ENCODE measurements around the gene KRT17.
"Not testable (repeated sequence)": the region's sequence is repeated elsewhere in the genome, so short reads cannot be mapped to it uniquely, and the experiment has no call there.

Gene KRT17

DNA sequence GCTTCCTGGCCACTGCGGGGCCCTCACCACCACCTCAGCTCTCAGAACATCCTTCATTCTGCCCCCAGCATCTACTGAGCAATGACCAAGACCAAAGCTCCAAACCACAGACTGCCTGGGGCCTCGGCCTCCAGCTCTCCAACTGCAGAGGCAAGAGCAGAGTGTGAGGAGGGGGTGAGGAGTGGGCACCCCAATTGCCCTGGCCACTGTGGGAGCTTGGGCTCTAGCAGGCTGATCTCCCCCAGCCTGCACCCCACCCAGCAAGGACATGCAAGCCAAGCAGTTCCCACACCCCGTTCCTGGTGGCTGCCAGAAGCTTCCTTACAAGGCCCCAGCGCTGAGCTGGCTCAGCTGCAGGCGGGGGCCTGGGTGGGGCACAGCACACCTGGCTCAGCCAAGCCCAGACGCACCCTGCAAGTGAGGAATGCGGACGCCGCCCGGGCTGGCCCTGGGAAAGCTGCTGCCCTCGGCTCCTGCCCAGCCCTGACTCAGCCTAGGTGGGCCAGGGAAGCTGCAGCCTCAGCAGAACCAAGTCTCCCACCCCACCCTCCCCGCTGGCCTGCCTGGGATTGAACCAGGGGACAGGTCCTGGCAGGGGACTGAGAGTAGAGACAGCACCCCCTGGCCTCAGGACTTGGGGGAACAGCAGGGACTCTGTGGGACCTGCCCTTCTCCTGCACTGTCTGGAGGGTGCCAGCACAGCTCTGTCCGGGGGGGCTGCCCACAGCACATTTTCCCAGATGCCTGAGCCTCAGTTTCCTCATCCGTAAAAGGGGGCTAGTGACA is 29.7 kb upstream of the KRT17 start:
- DNase-seq (ENCODE audit: low spot score) = peak; percentile 97

DNA sequence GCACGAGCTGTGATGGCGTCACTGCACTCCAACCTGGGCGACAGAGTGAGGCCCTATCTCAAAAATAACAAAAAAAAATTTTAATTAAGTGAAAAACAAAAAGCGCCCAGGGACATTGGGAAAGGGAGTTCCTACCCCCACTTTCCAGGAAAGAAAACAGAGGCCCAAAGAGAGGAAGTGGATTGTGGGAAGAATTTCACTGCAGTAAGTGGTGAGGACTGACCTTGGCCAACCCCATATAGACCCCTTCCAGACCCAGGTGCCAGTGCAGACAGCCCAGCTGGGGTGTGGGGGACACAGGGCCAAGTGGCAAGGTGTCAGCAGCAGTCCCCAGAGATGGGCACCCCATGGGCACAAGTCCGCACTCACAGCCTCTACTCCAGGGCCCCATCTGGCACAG is 29.0 kb upstream of the KRT17 start:
- DNase-seq (ENCODE audit: low spot score) = no peak

- no peak for DNase-seq (ENCODE audit: low spot score)
Observed at GRCh38 chr17:41652461-41652970, 28.1 kb upstream of the KRT17 start.

GRCh38 chr17:41651625-41652460 is 27.5 kb upstream of the KRT17 start:
- DNase-seq (ENCODE audit: low spot score) = peak; percentile 91

- no peak for DNase-seq (ENCODE audit: low spot score)
Observed at GRCh38 chr17:41650794-41651624, 26.6 kb upstream of the KRT17 start.

DNA sequence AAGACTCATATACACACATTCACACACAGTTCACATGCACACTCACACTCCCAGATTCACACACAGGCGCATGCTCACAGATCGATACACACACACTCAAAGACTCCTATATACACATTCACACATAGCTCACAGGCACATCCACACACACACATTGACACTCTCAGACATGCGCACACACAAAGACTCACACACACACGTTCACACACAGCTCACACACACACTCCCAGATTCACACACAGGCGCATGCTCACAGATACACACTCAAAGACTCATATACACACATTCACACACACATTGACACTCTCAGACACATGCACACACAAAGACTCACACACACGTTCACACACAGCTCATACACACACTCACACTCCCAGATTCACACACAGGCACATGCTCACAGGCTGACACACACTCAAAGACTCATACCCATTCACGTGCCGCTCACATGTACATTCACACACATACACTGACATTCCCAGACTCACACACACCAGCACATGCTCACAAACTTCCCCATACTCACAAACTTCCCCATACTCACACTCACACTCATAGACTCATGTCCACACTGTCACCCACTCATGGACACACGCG is 25.6 kb upstream of the KRT17 start:
- DNase-seq (ENCODE audit: low spot score) = no peak

DNA sequence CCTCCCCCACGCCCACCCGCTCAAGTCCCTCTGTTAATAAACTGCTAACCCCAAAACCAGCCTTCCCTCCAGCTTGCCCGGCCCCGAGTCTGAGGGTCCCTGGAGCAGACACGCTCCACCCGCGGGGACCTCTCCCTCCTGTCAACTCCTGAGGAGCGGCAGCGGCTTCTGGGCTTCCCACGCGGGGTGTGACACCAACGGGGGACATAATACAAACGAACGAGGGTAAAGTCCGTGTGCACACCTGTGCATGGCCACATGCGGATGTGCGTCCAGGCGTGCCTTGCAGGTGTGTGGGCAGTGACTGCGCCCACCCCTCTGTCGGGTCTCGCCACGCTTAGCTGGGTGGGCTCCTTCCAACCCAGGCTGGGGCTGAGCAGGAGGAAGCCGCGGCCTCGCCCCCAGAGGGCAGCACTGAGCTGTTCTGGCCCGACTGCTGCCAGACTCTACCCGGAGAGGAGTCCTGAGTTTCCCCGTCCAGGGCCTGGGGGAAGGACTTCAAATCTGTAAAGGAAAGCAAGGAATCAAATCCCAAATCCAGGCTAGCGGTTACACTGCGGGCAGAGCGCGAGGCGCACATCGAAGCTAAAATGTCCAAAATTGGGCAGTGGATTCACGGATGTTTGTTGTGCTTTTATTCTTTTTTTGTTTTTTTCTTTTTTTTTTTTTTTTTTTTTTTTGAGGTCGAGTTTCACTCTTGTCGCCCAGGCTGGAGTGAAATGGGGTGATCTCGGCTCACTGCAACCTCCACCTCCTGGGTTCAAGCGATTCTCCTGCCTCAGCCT is 24.2 kb upstream of the KRT17 start:
- peak; percentile 82 for DNase-seq (ENCODE audit: low spot score)

- peak; percentile 72 for DNase-seq (ENCODE audit: low spot score)
Observed at GRCh38 chr17:41647940-41648410, 23.6 kb upstream of the KRT17 start.

- DNase-seq (ENCODE audit: low spot score) = no peak
Observed at GRCh38 chr17:41647038-41647813, 22.9 kb upstream of the KRT17 start.

GRCh38 chr17:41642252-41643156 is 18.1 kb upstream of the KRT17 start:
- DNase-seq (ENCODE audit: low spot score) = no peak

DNA sequence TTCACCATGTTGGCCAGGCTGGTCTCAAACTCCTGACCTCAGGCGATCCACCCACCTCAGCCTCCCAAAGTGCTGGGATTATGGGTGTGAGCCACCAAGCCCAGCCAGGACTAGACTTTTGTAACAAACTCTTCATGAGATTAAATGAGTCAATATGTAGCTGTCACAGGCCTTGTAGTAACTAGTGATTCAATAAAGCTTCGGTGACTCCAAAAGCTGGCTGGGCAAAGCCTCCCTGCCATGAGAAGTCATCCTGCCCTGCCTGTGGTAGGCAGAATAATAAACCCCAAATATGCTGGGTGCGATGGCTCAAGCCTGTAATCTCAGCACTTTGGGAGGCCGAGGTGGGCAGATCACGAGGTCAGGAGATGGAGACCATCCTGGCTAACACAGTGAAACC is 16.2 kb upstream of the KRT17 start:
- not testable (repeated sequence) for DNase-seq (ENCODE audit: low spot score)

- no peak for DNase-seq (ENCODE audit: low spot score)
Observed at GRCh38 chr17:41639492-41640473, 15.4 kb upstream of the KRT17 start.

DNA sequence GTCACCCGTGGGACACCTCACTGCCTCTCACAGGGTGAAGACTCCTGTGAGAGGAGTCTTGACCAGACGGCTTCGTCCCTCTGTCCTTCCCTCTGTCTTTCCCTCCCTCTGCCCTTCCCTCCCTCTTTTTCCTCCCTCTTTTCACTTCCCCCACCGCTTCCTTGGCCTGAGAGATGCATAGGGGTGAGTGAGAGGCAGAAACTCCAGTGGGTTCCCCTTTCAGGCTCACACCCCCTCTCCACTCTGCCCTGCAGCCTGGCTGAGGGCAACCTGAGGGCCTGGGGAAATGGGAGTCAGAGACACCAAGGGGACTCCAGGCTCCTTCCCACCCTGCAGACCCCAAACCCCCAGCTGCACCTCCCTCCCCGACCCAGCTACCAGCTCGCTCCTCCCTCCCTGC is 14.6 kb upstream of the KRT17 start:
- DNase-seq (ENCODE audit: low spot score) = no peak

DNA sequence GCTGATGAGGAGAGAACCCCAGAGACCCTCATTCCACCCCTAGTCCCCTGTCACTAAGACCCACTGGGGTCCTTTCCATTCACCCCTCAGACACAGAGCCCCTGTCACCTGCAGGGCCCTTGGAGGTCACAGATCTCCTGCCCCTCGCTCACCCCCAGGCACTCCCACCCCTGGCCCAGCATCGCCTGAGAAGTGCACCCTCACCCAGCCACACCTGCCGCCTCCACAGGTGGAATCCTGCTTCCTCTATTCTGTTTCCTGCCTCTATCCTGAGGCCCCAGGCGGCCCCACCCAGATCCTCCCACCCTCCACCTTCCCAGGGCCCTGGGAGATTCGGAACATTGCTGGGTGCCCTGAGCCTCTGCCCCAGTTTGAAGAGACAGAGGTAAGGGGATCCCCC is 13.8 kb upstream of the KRT17 start:
- DNase-seq (ENCODE audit: low spot score) = no peak

DNA sequence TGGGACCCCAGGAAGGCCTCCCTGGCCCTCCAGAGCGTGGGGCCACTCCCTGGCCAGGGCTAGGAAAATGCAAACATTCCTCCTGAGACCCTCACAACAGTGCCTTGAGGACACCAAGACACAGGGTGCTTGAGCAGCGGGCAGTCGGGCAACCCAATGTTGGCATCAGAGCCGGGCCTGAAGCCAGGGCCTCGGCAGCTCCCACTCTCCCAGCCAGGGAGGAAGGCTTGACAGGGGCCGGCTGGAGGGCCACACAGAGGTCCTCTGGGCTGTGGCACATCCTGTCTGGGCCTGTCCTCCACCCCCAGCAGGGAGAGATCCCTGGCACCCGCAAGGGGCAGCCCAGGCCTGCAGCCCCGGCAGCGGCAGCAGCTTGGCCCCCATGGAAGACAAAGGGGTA is 12.3 kb upstream of the KRT17 start:
- DNase-seq (ENCODE audit: low spot score) = no peak

- DNase-seq (ENCODE audit: low spot score) = no peak
Observed at GRCh38 chr17:41635121-41636097, 11.0 kb upstream of the KRT17 start.

DNA sequence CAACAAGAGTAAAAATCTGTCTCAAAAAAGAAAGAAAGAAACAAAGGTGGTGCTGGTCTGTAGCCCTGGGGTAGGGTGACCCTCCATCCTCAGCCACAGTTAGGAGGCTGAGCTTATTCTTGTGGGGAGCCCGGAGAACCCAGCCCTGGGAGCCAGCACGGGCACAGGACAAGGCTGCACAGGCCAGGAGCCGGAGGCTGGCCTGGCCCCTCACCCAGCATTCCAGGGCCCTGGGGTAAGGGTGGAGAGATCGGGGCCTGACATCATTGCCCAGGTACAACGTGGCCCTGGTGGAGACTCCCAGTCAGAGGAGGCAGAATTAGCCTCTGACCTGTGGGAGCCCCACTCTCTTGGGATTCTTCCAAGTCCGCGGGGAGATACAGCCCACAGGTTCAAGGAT is 10.3 kb upstream of the KRT17 start:
- no peak for DNase-seq (ENCODE audit: low spot score)
